Measurements from ENCODE around the gene AFF3. TPM values are rescaled to one million over a fixed set of nuclear protein-coding genes. Genes with fewer than 3 reads are reported as not detected.

The AFF3 gene
- polyA plus RNA-seq, 3 donors: 16.2 to 22.8 (median 18.5) TPM

DNA sequence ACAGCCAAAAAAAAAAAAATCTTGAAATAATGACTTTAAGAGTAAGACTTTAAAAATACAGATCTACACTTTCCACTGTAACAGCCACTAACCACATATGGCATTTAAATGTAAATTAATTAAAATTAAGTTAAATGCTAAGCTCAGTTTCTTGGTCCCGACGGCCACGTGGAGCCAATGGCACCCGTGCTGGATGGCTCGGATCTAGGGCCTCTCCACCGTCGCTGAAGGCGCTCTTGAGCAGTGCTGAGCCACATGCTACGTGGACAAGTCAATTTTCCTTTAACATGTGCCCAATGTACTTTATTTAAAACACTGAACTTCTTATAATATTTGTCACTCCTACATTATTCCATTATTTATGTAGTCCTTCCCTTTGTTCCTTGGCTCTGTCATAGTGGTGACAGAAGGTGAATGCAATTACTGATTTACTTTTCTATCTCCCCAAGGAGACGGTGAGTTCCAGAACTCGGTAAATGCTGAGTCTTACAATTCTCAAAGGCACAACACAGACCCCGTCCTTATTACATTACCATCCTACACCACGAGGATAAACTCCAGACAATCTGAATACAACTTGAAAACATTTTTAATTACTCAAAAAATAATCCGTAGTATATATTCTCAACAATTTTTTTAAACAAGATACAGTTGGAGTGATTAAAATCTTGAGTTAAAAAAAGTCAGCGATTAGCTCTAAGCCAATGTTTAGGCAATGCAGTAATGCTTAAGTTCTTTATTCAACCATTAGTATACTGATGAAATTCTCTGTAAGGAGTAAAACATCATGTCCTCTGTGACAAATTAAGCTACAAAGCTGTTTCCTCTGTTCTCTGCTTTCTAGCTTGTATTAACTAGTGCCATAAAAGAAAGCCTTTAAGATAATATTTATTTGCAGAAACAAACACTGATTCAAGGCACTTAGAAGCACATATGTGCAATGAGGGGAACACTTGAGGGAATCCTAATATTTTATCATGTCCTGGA is 95.1 kb downstream of the AFF3 start:
- no peak for DNase-seq (ENCODE audit: low read depth in 3 of 3, low spot score in 2 of 3)

DNA sequence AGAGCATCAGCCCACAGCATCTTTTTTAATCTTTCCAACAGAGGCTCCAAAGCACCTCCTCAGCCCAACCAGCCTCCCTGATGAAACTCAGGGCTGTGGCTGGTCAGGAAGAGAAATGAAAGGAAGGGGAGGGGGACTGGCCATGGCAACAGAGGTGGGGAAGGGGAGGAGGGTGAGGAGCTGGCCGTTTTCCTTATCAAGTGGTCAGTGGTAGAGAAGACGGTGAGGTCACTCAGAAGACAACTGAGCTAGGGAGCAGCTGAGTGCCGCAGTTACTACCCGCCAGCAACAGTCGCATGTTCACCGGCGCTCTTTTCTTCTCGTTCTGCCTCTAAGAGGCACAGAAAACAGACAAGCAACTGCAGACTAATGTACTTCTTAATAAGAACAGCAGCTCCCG is 97.4 kb downstream of the AFF3 start:
- DNase-seq (ENCODE audit: low read depth in 3 of 3, low spot score in 2 of 3): no peak

DNA sequence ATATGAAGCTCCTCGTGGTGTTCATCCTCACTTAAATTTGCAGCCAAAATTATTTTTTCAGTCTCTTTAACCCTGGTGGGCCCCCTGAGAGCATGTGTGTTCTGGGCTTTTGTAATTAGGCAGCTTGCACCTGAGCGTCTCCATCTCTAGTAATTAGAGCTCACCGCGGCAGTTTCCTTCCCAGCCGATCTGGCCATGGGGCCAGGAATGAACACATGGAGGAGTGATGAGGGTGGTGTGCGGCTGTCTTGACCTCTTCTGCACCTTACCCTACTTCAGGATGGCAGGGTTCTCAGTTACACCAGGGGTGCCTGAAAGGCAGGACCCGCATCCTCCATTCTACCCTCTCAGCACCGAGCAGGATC is 98.5 kb downstream of the AFF3 start:
- no peak for DNase-seq (ENCODE audit: low read depth in 3 of 3, low spot score in 2 of 3)

DNA sequence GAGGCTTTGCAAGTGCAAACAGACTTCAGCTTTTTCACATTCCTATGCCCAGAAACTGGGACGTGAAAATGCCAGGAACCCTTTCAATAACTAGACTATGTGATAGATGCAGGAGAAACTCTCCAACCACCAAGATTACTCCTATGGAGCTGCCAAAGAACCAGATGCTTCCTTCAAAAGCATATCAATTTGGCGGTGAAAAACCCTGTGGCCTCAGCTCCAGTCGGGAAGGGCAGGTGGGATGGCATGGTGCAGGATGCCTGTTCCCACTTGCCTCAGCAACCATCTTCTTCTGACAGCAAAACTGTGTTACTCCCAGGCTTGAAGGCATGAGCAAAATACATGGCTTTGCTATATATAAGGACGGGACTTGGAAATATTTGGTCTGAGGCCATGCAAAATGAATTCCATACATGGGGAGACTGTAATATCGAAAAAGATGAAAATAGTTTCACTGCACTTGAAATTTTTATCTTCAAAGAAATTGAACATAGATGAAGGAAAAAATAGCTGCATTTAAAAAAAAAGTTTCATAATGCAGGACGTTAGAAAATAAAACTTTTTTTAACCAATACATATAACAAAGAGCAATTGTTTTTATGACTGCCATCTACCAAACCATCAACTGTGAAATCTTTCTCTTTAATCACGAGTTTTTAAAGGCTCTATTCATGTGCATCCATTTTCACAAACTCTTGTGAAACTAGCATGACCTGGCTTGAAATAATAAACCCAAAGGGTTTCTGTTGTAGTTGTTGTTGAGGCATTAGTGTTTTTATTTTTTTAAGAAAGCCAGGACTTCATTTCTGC is 99.1 kb downstream of the AFF3 start:
- DNase-seq (ENCODE audit: low read depth in 3 of 3, low spot score in 2 of 3): no peak

DNA sequence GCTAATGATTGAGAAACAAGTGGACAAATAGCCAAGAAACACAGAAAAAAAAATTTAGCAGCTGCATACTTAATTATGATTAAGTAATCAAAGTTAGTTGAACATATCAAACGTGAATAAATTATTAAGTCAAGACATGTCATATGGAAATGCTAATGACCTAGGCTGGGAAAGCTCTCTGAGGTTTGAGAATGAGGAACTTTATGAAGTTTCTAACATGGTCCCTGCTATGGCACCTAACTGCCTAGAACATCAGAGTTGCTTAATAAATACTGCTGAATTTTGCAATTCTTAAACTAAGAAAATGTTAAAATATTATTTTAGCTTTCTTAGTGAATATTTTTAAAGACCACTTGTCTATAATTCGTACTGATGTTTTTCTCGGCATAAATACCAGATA is 99.8 kb downstream of the AFF3 start:
- DNase-seq (ENCODE audit: low read depth in 3 of 3, low spot score in 2 of 3): no peak

DNA sequence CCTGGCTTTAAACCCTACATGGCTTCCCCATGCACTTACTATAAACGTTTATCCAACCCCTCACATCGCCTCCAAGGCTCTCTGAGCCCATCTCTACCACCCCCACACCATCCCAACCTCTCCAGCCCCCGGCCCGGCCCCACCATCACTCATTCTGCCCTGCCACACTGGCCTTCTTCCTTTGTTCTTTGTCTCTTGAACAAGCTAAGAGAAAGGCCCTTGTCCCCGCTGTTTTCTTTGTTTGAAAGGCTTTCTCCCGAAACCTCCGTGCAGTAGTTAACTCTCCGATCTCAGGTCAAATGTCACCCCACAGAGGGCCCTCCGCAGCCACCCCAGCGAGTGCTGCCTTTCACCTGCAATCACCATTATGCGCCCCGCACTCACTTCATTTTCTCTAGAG is 100.4 kb downstream of the AFF3 start:
- no peak for DNase-seq (ENCODE audit: low read depth in 3 of 3, low spot score in 2 of 3)

DNA sequence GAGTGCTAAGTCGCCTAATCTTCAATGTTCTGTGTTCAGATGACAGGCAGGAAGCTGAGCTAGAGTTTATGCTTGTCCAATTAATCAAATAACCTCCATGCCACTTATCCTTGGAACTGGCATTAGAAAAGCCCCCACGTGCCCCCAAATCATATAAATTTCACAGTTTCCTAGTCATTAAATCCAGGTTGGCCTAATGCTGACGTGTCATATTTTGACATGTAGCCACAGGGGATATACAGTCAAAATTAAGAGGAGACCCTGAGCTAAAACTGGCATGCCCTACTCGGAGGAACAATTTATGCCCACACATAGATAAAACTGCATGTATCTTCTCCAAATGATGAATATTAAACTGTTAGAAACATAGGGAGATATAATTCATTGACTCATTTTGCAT is 101.0 kb downstream of the AFF3 start:
- no peak for DNase-seq (ENCODE audit: low read depth in 3 of 3, low spot score in 2 of 3)

DNA sequence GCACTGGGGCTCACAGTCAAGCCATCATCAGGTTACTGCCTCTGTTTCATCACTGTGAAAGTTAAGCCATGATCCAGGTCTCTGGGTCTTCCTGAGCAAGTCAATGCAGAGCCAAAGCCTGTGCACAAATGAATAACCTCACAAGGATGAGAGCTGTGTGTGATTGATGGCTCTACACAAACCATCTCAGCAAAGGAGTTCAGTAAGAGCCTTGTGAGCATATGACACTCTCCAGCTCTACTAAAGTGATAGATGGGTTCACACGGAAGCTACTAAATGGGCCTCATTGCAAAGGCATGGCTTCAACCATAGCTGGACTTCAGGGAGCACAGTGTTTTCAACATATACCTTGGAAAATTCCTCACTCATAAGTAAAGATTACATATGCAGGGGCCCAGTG is 101.5 kb downstream of the AFF3 start:
- DNase-seq (ENCODE audit: low read depth in 3 of 3, low spot score in 2 of 3): no peak

DNA sequence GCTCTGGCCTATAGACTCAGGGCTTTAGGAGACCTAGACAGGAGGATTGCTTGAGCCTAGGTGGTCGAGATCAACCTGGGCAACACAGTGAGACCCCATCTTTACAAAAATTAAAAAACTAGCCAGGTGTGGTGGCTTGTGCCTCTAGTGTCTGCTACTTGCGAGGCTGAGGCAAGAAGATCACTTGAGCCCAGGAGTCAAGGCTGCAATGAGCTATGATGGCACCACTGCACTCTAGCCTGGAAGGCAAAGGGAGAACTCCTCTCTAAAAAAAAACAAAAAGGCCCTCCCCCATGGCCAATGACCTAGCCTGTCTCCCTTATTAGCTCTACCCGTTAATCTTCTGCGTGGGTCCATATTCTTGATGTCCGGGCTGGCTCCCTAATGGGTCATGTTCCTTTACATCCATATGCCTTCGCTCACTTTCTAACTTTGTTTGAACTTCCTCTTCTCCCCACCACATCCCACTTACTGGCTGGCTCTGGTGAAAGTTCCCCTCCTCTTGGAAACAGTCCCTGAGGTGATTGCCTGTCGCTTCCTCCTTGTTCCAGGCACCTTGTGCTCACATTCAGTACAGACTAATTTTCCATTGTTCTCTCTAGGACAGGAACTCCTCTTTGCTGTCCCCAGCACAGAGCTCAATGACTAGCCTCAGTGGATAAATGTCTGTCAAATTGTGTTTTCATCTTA is 103.0 kb downstream of the AFF3 start:
- DNase-seq (ENCODE audit: low read depth in 3 of 3, low spot score in 2 of 3): no peak

DNA sequence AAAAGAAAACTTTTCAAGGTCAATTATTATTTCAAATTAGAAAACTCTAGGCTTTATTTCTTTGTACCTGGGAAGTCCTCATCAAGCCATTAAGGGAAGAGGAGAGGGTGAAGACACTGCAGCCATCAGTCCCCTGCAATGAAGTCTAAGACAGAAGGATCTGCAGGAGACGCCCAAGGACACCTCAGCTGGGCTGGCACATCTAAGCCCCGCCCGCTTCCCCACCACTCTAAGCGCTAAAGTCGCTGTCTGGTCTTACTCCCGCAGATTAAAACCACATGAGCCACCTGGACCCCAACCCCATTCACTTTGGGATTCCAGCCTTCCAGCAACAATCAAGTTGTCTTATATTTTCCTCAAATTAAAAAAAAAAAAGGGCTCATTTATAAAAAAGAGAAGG is 104.4 kb downstream of the AFF3 start:
- DNase-seq (ENCODE audit: low read depth in 3 of 3, low spot score in 2 of 3): no peak

DNA sequence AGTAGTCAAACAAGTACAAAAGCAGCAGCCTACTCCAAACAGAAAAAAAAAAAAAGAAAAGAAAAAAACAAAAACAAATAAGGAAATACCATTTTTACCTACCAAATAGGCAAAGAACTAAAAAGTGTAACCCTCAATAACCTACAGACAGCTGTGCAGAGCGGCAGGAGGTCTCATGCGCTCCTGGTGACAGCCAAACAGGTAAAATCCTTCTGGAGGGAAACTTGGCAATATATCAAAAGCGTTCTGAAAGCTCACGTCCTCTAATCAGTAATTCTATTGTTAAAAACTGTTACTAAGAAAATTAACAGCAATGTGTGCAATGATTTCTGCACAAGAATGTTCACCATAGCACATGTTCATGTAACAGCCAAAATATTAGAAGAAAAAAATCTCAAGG is 105.6 kb downstream of the AFF3 start:
- no peak for DNase-seq (ENCODE audit: low read depth in 3 of 3, low spot score in 2 of 3)

DNA sequence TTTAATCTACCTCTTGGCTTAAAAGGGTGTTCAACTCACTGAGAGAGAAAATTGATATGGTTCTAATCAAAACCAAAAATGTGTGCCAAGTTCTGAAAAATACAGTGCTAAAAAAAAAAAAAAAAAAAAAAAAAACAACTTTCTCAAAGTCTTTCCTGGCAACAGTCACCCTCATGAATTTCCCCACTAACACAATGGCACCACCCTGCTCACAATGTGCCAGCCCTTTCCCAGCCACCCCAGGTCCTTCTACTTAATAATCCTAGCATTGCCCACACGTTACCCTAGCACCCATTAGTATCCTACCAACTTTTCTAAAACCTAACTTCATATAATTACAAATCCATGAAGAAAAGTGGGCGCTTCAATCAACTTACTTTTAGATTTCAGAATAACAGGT is 106.4 kb downstream of the AFF3 start:
- DNase-seq (ENCODE audit: low read depth in 3 of 3, low spot score in 2 of 3): no peak

DNA sequence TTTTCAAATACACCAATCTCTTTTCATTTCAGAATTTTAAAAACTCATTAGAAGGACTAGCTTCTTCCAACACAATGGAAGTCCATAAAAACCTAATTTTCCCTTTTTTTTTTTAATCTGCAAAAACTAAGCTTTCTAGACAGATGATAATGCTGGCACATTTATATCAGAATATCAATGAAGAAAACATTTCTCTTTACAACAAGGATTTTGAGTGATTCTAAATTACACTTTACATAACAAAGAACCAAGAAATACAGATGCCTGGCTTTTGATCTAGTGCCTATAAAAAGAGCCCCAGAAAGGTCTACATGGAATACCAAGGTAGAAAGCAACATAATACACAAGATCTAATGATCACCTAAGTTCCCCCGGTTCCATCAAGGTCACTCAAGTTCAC is 108.0 kb downstream of the AFF3 start:
- no peak for DNase-seq (ENCODE audit: low read depth in 3 of 3, low spot score in 2 of 3)

DNA sequence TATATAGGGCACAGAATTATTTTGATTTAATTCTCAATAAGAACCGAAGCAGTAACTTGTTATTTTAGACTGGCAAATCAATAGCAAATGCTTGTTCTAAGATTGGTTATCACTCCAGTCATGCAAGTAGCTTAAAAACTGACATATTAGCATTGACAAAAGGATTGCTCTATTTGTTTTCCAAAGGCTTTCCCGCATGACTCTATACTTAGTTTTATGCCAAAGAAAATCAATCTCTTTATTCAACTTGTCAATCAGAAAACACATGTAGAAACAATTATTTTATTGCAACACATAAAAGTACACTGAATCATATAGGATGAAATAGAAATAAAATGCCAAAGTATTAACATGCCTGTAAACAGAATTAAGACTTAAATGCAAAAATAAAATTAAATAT is 108.4 kb downstream of the AFF3 start:
- no peak for DNase-seq (ENCODE audit: low read depth in 3 of 3, low spot score in 2 of 3)

DNA sequence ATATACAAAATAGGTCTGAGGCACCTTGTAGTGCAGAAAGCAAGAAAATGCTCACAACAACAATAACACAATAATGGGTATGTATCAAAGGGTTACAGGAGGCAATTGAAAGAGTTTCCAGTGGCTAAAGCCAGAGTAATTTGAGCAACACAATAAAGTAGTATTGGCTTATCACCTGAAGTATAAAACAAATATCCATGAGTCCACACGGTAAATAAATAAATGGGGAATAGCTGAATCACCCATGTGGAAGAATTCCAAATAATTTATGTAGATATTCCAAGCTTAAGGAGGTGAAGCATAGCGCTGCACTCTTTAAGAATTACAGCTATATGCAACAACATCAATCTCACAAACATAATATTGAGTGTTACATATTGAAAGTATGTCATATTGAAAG is 110.8 kb downstream of the AFF3 start:
- no peak for DNase-seq (ENCODE audit: low read depth in 3 of 3, low spot score in 2 of 3)

DNA sequence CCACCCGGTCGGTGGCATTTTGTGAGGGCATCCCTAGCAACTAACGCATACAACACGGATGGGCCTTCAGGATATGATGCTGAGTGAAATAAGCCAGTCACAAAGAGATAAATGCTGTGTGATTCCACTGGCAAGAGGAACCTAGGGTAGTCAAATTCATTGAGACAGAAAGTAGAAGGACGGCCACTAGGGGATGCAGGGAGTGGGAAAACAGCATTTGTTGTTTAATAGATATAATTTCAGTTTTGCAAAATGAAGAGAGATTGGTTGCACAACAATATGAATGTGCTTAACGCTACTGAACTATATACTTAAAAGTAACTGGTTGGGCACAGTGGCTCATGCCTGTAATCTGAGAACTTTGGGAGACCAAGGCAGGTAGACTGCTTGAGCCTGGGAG is 112.9 kb downstream of the AFF3 start:
- DNase-seq (ENCODE audit: low read depth in 3 of 3, low spot score in 2 of 3): no peak

DNA sequence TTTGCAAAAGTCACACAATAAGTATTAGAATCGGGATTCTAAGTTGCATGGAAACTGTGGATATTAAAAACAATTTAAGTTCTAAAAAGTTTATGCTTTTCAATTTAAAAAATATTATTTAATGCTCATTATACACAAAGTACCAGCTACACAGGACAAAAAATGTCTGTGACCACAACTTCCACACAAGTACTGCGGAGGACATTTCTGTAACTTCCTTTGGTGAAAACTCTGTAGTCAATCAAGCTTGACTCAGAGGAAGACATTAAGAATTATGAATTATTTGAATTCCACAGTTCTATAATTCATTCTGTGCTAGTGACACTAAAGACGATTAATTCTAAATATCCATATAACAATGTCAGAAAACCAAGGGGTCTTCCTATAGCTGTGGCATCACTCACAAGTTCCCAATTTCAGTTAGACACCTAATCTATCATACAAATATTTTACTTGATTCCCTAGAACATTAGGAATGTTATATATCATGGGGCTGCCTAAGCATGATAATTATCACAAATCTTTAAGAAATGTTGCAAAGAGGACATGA is 120.5 kb downstream of the AFF3 start:
- DNase-seq (ENCODE audit: low read depth in 3 of 3, low spot score in 2 of 3): no peak

DNA sequence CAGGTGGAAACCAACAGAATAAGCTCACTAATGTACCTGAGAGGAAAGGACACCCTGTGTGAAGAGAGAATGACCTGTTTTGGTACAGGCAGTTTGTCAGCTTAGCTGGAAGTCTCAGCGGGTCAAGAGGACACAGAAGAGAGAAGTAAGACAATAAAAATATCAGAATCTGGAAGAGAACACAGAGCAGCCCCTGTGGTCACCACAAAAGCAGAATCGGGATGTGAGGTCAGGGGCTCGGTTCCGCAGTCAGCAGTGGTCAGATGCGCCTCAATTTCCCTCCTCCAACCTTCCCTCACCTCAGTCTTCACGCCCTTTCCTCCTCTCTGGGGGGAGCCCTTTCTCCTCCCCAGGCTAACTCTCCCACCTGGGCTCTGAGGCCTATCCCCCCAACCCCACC is 122.9 kb downstream of the AFF3 start:
- no peak for DNase-seq (ENCODE audit: low read depth in 3 of 3, low spot score in 2 of 3)

DNA sequence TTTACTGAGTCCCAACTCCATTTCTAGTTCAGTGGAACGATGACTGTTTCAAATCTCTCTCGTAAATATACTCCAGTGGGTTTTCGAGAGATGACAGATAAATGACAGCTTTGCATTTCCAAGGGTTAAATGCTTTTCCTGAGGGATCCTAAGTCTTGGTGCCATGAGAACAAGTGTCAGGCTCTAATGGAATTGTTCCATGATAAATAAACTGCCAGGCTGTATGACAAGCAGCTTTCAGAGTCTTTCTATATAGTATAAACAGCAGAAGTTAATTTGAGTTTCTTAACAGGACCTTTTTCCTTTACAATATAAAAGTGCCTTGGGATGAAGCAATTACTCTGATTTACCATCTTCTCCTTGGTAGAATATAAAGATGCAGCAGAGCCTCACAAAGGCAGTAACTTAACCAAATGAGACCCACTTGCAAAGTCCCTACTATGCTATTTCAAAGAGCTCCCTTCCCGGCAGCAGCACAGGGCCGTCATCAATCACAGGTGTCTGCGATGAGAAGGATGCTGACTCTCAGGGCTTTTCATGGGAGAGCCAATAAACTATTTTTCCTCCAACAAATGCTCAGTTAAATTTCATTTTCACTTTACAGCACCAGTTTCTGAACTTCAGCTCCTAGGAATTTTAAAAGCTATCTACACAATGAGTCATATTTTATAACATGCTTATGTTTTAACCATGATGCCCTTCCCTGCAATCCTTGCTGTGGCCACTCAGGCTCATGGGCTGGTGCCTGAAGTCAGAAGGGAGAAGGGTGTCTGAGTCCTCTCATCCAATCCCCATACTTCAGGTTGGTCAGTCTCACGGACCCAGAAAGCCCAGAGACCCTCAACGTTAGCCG is 123.8 kb downstream of the AFF3 start:
- DNase-seq (ENCODE audit: low read depth in 3 of 3, low spot score in 2 of 3): no peak

DNA sequence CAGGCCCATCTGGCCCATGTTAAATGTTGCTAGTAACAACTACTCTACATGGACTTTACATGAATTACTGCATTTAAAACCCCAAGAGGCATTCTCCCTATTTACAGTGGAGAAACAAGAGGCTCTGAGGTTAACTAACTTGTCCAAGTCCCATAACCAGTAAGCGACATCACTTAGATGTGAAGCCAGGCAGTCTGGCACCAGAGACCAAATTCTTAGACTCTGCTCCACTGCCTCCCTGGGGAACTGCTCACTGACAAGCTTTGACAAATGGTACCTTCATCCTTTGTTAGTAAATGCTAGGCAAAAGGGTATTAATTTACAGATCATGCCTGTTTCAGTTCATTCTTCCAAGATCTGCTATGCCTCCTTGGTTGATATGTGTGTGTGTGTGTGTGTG is 124.8 kb downstream of the AFF3 start:
- DNase-seq (ENCODE audit: low read depth in 3 of 3, low spot score in 2 of 3): peak in 1 of 3 donors; percentile 44

Data from right renal cortex interstitium (tissue), 3 donors.